Measurements from ENCODE around the gene HOGA1.
"Not testable (repeated sequence)": the region's sequence is repeated elsewhere in the genome, so short reads cannot be mapped to it uniquely, and the experiment has no call there.

Gene HOGA1

DNA sequence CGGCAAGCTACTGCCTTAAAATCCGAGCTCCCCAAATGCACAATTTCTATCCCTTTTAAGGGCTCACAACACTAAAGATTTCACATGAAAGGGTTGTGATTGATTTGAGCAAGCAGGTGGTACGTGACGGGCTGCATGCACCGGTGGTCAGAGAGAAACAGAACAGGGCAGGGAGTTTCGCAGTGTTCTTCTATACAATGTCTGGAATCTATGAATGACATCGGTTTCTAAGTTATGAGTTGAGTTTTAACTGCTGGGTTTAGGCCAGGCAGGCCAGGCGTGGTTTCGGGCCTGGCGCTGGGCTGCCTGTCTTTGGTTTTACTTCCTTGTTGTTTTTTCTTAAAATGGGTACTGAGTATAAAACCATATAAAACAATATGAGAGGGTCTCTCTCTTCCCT is 28.6 kb upstream of the HOGA1 start:
- not testable (repeated sequence) for DNase-seq

DNA sequence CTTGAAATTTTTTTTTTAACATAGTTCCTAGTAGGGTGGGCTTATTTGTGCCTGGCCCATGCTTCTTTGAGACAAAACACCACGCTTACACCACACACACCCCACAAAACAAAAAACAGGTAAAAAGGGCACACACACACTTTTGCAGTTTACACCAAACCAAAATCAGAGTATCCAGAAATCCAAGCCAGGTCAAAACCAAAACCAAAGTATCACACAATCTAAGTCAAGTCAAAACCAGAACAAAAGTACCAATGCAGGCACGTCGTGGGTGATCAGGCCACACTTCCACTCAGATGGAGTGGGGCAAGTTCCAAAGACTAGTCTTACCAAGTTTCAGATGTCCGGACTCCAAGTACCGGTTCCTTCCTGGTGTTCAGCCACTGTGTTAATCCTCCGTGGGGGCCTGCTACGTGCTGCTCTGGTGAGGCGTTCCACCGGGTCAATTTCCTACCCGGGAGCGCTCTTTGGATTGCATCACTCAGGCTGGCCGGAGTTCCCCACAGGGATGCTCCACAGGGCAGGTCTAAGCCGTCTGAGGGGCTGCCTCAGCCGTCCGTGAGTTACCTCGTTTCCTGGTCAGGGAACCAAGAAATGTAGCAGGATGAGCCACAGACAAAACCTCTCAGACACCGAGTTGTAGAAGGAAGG is 23.3 kb upstream of the HOGA1 start:
- not testable (repeated sequence) for DNase-seq

- not testable (repeated sequence) for DNase-seq
These were observed 22.7 kb upstream of the HOGA1 start for GRCh38 chr10:97561386-97562077.

- not testable (repeated sequence) for DNase-seq
These were observed 21.9 kb upstream of the HOGA1 start for GRCh38 chr10:97562329-97562728.

DNA sequence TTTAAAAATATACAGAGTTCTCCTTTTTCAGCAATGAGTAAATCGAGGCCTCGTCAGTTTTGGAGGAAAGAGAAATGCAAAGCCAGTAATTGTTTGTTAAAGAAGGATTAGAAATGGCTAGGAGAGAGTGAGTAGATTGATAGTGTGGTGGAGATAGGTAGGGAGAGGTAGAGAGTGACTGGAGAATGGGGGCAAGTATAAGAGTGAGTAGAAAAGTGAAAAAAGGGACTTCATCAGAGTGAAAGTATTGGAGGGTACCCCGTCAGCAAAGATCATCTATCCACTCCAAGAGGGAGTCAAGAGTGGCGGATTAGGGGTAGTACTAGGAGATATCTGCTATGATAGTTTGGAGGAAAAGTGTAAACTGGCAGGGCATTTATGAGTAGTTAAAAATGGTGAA is 20.9 kb upstream of the HOGA1 start:
- DNase-seq = no peak

DNA sequence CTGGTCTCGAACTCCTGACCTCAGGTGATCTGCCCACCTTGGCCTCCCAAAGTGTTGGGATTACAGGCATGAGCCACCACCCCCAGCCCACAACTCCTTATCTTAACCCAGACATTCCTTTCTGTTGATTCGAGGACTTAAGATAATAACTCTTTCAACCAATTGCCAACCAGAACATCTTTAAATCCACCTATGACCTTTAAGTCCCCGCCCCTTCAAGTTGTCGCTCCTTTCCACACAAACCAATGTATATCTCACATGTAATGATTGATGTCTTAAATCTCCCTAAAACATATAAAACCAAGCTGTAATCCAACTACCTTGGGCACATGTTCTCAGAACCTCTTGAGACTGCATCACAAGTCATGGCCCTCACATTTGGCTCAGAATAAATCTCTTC is 19.4 kb upstream of the HOGA1 start:
- no peak for DNase-seq

DNA sequence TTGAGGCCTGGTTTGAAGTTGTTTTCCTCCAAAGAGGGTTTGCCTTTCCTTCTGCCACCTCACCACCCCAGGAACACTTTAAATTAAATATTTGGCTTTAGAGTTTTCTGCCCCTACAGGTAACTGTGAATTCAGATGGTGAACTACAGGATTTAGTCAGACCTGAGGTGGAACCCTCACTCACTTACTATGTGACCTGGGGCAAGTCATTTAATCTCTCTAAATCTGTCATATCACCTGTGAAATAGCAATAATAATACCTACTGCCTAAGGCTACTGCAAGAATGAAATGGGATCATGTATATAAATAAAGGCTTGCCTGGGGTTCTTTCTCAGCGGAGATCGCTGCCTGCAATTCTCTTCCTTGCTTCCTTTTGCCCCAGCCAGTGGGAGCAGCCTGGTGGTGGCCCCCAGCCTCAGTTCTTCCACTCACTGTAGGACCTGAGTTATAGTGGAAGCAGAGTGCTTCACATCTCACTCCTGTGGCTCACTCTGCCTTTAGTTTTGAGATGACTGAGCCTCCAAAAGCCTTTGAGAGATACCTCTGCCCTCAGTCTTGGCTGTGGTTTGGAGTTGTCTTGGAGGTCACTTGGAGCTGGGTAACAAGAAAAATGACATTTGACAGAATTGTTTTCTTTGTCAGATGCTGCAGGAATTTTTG is 17.7 kb upstream of the HOGA1 start:
- DNase-seq = no peak

GRCh38 chr10:97567891-97568290 is 16.3 kb upstream of the HOGA1 start:
- DNase-seq = no peak

DNA sequence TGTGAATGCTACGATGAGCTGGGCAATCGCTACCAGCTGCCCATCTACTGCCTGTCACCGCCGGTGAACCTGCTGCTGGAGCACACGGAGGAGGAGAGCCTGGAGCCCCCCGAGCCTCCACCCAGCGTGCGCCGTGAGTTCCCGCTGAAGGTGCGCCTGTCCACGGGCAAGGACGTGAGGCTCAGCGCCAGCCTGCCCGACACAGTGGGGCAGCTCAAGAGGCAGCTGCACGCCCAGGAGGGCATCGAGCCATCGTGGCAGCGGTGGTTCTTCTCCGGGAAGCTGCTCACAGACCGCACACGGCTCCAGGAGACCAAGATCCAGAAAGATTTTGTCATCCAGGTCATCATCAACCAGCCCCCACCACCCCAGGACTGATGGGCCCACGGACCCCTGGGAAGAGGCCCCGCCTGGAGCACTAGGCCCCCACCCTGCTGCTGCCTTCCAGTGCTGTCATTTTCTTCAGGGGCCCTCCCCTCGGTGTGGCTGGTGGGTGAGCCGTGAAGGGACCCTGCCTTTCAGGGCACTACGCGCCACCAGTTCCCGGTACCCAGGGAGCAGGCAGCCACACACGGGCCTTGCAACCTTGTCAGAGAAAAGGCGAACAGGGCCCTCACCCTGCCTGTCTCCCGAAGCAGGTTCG is 13.9 kb upstream of the HOGA1 start:
- no peak for DNase-seq

DNA sequence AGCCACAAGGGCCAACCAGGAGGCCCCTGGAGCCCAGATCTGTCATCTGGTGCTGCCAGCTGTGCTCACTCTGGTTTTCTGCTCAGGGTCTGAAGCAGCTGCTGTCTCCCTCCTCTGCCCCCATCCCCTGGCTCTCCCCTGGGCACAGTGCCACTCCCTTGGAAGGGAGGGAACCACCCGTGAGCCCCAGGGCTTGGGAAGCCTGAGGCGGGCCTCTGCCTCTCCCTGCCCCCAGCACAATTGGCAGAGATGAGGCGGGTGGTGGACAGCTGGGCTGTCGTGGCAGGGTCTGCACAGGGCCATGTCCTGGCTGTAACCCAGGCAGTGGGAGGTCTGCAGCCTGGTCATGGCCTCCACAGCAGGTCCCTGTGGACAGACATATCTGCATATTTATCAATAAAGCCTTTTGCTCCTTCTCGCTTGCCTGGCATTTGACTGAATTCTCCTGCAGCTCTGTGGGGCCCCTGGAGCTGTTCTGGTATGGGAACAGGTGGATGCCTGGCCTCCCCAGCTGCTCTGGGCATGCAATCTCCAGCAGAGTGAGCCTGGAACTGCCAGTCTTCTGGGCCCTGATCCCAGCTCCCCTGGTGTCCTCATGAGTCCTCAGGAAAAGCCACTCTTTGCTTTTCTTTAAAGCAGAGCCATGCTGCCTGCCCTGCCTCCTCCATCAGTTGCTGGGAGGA is 13.3 kb upstream of the HOGA1 start:
- no peak for DNase-seq

- no peak for DNase-seq
These were observed 12.6 kb upstream of the HOGA1 start for GRCh38 chr10:97571622-97572021.

DNA sequence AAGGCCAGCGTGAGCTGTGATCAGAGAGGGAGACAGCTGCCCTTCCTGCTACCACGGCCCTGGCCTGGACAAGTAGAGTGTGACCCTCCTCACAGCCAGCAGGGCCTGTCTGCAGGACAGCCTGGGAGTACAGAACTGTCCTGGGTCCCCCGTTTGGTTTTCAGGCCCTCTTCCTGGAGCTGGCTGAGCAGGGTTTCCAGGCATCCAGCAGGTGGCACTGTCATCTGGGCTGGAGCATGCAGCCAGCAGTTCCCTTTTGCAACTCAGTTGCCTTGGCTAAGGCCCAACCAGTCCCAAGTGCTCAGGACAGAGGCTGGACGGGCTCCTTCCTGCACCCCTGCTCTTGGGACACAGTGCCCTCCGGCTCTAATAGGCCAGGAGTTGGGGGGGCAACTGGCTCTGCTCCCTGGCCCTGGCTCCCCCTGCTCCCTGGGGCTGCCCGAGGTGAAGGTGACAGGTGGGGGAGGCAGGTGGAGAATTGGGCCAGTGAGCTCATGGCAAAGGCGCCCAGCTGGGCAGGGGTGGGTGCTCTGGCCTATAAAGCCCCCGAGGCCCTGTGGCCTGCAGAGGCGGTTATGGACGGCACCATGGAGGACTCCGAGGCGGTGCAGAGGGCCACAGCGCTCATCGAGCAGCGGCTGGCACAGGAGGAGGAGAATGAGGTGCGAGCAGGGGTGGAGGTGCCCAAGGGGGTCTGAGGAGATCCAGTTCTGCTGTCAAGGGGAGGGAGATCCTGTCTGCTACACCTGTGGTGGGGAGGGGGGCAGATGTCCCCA is 11.8 kb upstream of the HOGA1 start, which contains the start of gene ANKRD2:
TSS of gene ANKRD2 (plus strand) at position 566 of the 776 bp plus-strand sequence. CDS start at position 576, 10 bp downstream.
- peak; percentile 83 for DNase-seq

- no peak for DNase-seq
These were observed 11.2 kb upstream of the HOGA1 start for GRCh38 chr10:97573021-97573420.

- DNase-seq = no peak
These were observed 10.5 kb upstream of the HOGA1 start for GRCh38 chr10:97573672-97574071.

- no peak for DNase-seq
These were observed 9.6 kb upstream of the HOGA1 start for GRCh38 chr10:97574374-97575126.

DNA sequence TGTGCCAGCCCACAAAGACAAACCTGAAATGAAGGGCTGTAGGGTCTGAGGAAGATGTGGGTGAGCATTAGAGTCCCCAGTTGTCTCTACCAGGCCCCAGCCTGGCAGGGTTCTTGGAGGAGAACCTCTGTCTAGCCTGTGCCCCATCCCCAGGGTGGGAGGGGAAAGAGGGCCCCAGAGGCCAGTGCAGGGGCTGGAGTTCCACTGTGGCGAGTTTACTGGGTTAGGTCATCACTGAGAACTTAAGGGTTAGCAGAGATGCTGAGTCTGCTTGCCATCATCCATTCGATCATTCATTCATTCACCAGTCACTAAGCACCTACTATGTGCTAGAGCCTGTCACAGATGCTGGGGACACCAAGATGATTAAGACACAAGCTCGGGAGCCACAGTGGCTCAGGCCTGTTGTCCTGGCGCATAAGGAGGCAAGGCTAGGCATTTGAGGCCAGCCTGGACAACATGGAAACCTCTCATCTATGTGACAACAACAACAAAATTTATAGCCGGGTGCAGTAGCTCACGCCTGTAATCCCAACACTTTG is 9.0 kb upstream of the HOGA1 start:
- DNase-seq = no peak

- not testable (repeated sequence) for DNase-seq
These were observed 7.7 kb upstream of the HOGA1 start for GRCh38 chr10:97576487-97576886.

- DNase-seq = no peak
These were observed 6.5 kb upstream of the HOGA1 start for GRCh38 chr10:97577701-97578100.

GRCh38 chr10:97578171-97578844 is 5.9 kb upstream of the HOGA1 start:
- DNase-seq = no peak

Data from Kasumi-1 (cell line).